ENCODE measurements around the gene PERP.

PERP gene

GRCh38 chr6:138054982-138055381 lies 52.2 kb downstream of the PERP start:
- POLR2A ChIA-PET: no interaction called here
- DNase-seq (ENCODE audit: low read depth, low spot score): no peak
- CTCF ChIA-PET: interaction anchor here (1.4 kb wide), 1 partner anchor 54 kb away, joined by 3 read pairs; no protein-coding TSS in a partner anchor
- no peak overlapping the region for H3K4me3 ChIP-seq (ENCODE audit: low read depth, low read length)
- TF ChIP-seq CTCF (IDR thresholded peaks at IDR 0.05; ENCODE audit: insufficient read depth, low read length, missing control alignments): no peak

GRCh38 chr6:138052783-138053182 lies 54.4 kb downstream of the PERP start:
- CTCF ChIA-PET: interaction anchor here (0.7 to 1.2 kb wide), 2 partner anchors 31 to 46 kb away, joined by 3 read pairs; no protein-coding TSS in a partner anchor
- POLR2A ChIA-PET: no interaction called here
- H3K4me3 ChIP-seq (ENCODE audit: low read depth, low read length): no peak overlapping the region
- DNase-seq (ENCODE audit: low read depth, low spot score): no peak
- no peak for TF ChIP-seq CTCF (IDR thresholded peaks at IDR 0.05; ENCODE audit: insufficient read depth, low read length, missing control alignments)

GRCh38 chr6:138044972-138045371 lies 62.2 kb downstream of the PERP start:
- POLR2A ChIA-PET: no interaction called here
- TF ChIP-seq CTCF (IDR thresholded peaks at IDR 0.05; ENCODE audit: insufficient read depth, low read length, missing control alignments): no peak

GRCh38 chr6:138044458-138044857 lies 62.8 kb downstream of the PERP start:
- ChIA-PET POLR2A (no interaction called here), CTCF (no interaction called here)
- TF ChIP-seq CTCF (IDR thresholded peaks at IDR 0.05; ENCODE audit: insufficient read depth, low read length, missing control alignments): no peak
- DNase-seq (ENCODE audit: low read depth, low spot score): no peak
- H3K4me3 ChIP-seq (ENCODE audit: low read depth, low read length): no peak overlapping the region

More at GRCh38 chr6:138044972-138045371, 62.2 kb downstream of the PERP start:
- no peak overlapping the region for H3K4me3 ChIP-seq (ENCODE audit: low read depth, low read length)
- DNase-seq (ENCODE audit: low read depth, low spot score): no peak
- CTCF ChIA-PET: no interaction called here
